Fibroblast of the aortic adventitia (primary cell): ENCODE measurements around the gene NDRG4. TPM values are rescaled to one million over a fixed set of nuclear protein-coding genes. Genes with fewer than 3 reads are reported as not detected.
A peak's percentile ranks its signal among the peaks of the same experiment; 100 is the strongest.

Experiments
- DNase-seq: peaks from one replicate; pipeline ENCODE4 v3.0.0-alpha.2; 2010; ENCODE audit warnings: low read depth
- H3K4me3 ChIP-seq: 2 replicates; pipeline ENCODE4 v1.5.1; 2011; ENCODE audit warnings: low read depth, mild to moderate bottlenecking, control low read depth, low read length, moderate library complexity
- total RNA-seq: library from RNA; depleted of rRNA; stranded (reverse); fragments of >200 nt; gene quantifications from 2 replicates; pipeline ENCODE4 v1.2.3, GENCODE V29; 2012; ENCODE audit warnings: low replicate concordance
- TF ChIP-seq, protein P1 (sequence below): IDR thresholded peaks from 2 replicates; pipeline ENCODE4 v1.5.1; 2011; ENCODE audit warnings: mild to moderate bottlenecking, low read length, control low read depth, inconsistent platforms; ENCODE audit not compliant: insufficient read depth

Gene NDRG4
- total RNA-seq, 1 donor = 5.2 TPM

DNA sequence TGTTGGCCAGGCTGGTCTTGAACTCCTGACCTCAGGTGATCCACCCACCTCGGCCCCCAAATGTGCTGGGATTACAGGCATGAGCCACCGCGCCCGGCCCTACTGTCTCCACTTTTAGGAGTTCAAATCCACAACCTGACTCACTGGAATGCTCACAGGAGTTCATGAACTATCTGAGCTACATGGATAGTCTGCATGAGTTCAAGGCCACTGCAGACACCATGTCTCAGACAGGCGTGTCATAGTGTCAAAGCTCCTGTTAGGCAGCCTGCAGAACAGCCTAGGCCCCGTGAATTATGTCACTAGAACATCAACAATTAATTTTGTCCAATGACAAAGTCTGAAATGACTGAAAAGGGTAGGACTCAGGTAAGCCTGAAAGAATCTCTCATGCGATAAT is 38.3 kb upstream of the NDRG4 start:
- DNase-seq = no peak
- no peak overlapping the region for H3K4me3 ChIP-seq
- TF ChIP-seq, protein P1, sequence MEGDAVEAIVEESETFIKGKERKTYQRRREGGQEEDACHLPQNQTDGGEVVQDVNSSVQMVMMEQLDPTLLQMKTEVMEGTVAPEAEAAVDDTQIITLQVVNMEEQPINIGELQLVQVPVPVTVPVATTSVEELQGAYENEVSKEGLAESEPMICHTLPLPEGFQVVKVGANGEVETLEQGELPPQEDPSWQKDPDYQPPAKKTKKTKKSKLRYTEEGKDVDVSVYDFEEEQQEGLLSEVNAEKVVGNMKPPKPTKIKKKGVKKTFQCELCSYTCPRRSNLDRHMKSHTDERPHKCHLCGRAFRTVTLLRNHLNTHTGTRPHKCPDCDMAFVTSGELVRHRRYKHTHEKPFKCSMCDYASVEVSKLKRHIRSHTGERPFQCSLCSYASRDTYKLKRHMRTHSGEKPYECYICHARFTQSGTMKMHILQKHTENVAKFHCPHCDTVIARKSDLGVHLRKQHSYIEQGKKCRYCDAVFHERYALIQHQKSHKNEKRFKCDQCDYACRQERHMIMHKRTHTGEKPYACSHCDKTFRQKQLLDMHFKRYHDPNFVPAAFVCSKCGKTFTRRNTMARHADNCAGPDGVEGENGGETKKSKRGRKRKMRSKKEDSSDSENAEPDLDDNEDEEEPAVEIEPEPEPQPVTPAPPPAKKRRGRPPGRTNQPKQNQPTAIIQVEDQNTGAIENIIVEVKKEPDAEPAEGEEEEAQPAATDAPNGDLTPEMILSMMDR = no peak

DNA sequence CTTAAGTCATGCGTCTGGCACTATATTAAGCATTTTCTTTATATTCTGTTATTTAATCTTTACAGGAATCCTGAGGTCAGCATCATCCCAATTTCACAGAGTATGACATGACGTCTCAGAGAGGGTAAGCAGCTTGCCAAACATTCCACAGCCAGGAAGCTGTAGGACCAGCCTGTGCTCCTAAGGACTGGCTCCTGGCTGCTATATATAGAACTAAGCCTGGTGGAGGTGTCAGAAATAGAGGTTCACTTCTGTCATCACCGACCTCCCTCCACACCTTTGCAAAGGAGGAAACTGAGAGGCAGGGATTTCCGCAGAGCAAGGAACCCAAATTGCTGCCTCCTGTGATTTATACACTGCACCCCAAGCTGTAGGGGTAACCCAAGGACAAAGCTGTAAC is 37.9 kb upstream of the NDRG4 start:
- no peak overlapping the region for H3K4me3 ChIP-seq
- DNase-seq = no peak
- TF ChIP-seq, protein P1 = no peak

DNA sequence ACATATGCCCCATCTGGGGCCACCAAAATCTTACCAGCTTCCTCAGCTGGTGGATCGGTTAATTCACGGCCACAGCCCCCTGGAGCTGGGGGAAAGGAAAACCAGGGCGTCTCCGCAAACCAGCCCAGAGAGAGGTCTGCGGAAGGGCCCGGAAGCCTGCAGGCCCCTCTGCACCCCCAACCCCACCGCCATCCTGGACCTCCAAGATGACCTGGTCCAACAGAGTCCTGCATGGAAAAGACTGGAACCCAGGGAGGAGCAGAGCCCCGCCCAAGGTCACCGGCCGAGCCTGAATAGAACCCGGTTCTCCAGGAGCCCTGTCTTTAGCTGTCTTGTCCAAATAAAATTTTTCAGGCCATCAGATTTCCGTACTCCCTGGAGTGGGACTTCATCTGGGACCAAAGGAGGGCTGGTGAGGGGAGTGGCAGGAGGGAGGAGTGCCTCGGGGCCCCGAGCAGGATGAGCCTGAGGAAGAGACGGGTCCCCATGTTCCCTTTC is 37.4 kb upstream of the NDRG4 start:
- DNase-seq = no peak
- TF ChIP-seq, protein P1 = no peak
- H3K4me3 ChIP-seq = no peak overlapping the region

GRCh38 chr16:58462997-58463941 is 36.7 kb upstream of the NDRG4 start:
- H3K4me3 ChIP-seq = peak overlapping the region; percentile 47
- DNase-seq = no peak

GRCh38 chr16:58464047-58464915 is 35.7 kb upstream of the NDRG4 start:
- TF ChIP-seq, protein P1 = no peak
- peak overlapping the region; percentile 47 for H3K4me3 ChIP-seq
- DNase-seq = no peak

More at GRCh38 chr16:58462997-58463941, 36.7 kb upstream of the NDRG4 start:
- TF ChIP-seq, protein P1 = no peak

GRCh38 chr16:58464916-58465731 is 34.8 kb upstream of the NDRG4 start:
- H3K4me3 ChIP-seq = no peak overlapping the region
- TF ChIP-seq, protein P1 = peak; percentile 31
- DNase-seq = no peak
